Astrocyte of the cerebellum (primary cell): ENCODE results near the gene DCUN1D3.
"Not testable (repeated sequence)": the region's sequence is repeated elsewhere in the genome, so short reads cannot be mapped to it uniquely, and the experiment has no call there.

Experiments used
- DNase-seq: peaks from one replicate; pipeline ENCODE4 v3.0.0-alpha.2; 2011; ENCODE audit warnings: low read depth
- H3K4me3 ChIP-seq: 2 replicates; pipeline ENCODE4 v1.5.1; 2011; ENCODE audit warnings: mild to moderate bottlenecking, low read depth, low read length, moderate library complexity
- CTCF ChIP-seq: IDR thresholded peaks from 2 replicates; pipeline ENCODE4 v1.5.1; 2012; ENCODE audit warnings: low read length, low read depth, moderate library complexity, mild to moderate bottlenecking; ENCODE audit errors: missing control alignments
- in situ Hi-C: cut with HindIII; loops from 2 replicates; pipeline ENCODE4 v1.10.0; 2017; ENCODE audit warnings: low sequenced_read_pairs

Gene DCUN1D3

DNA sequence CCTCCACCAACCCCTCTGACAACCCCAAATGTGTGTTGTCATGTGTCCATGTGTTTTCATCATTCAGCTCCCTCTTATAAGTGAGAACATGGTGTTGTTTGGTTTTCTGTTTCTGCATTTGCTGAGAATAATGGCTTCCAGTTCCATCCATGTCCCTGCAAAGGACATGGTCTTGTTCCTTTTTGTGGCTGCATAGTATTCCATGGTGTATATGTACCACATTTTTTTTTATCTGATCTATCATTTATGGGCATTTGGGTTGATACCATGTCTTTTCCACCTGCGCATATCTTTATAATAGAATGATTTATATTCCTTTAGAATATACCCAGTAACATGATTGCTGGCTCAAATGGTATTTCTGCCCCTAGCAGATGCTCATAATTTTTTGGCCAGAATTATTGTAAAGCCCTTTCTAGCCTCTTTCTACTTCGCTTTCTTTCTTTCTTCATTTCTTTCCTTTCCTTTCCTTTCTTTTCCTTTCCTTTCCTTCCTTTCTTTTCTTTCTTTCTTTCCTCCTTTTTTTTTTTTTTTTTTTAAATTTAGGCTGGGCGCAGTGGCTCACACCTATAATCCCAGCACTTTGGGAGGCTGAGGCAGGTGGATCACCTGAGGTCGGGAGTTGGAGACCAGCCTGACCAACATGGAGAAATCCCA lies 81.1 kb downstream of the DCUN1D3 start:
- no peak overlapping the region for H3K4me3 ChIP-seq
- no peak for DNase-seq
- TF ChIP-seq CTCF, result no peak
- in situ Hi-C loops, result no loop called here

- in situ Hi-C loops, result no loop called here
- no peak overlapping the region for H3K4me3 ChIP-seq
- DNase-seq, result peak; percentile 43
- no peak for TF ChIP-seq CTCF
Observed at GRCh38 chr16:20814784-20815183, 85.4 kb downstream of the DCUN1D3 start.

DNA sequence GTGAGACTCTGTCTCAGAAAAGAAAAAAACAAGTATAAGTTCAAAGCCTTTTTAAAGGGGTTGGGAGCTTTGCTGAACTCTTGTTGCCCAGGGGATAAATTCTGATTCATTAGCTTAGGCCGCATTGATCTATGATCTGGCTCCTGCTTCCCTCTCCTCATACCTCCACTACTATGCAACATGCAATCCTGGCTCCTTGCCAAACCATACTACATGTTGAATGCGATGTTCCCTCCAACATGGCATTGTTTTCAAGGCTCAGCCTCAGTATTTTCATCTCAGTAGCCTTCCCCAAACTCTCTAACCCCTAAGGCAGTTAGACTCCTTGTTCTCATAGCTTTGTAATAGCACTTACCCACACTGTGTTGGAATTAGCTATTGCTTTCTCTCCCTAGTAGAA lies 87.6 kb downstream of the DCUN1D3 start:
- no peak for DNase-seq
- in situ Hi-C loops, result no loop called here
- H3K4me3 ChIP-seq, result no peak overlapping the region
- no peak for TF ChIP-seq CTCF

DNA sequence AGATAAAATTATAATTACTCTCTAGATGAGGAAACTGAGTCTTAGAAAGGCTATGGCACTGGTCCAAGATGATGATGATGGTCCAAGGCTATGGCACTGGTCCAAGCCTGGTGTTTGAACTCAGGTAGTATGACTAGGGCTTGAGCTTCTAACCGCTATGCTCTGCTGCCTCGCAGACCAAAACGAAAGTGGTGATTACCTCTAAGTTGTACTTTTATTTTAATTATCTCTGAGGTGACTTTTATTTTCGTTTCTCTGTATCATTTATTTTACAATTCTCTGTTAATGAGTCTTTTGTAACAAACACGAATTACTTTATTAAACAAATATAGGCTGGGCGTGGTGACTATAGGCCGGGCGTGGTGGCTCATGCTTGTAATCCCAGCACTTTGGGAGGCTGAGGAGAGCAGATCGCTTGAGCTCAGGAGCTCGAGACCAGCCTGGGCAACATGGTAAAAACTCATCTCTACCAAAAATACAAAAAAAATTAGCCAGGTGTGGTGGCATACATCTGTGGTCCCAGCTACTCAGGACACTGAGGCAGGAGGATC lies 88.2 kb downstream of the DCUN1D3 start:
- no peak for DNase-seq
- no peak for TF ChIP-seq CTCF
- no peak overlapping the region for H3K4me3 ChIP-seq
- in situ Hi-C loops, result no loop called here

- TF ChIP-seq CTCF, result no peak
- in situ Hi-C loops, result no loop called here
- no peak overlapping the region for H3K4me3 ChIP-seq
Observed at GRCh38 chr16:20807862-20808261, 92.3 kb downstream of the DCUN1D3 start.

DNA sequence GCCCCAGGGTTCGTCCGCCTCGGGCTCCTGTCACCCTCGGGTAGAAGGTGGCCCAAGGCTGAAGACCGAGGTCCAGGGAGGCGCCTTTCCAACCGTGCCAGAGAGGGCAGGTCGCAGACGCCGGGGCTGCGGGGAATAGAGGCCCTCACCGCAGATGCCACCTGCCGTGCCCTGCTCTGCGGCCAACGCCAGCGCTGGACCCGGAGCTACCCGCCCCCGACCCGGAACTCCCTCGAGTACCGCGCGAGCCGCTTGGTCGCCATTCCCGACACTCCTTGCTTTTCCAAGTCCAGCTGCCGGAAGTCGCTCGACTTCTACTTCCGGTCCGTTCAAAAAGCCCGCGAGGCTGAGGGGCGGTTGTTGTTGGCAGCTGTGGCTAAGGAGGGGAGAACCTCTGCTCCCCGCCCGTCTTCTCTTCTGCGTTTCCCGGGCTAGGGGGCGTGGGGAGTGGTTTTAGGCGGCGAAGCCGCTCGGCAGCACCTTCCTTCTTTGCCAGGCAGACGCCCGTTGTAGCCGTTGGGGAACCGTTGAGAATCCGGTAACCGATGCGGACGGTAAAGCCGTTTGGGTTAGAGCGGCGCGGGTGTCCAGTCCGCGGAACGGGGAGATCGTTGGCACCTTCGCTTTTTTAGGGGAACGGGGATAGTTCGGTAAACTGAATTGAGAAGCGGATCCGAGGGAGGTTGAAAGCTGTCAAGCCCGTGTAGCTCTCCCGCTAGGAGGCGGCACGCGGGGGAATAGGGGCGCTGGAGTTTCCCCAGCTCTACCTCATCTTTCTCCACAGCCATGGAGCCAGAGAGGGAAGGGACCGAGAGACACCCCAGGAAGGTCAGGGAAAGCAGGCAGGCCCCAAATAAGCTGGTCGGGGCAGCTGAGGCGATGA lies 93.7 kb downstream of the DCUN1D3 start, which contains the start of the genes ERI2 and REXO5:
Gene ERI2, minus strand, starts transcription at position 305 of the 883 bp plus-strand sequence. Its CDS starts 42 bp downstream, at position 263.
Gene REXO5, plus strand, starts transcription at position 360 of the 883 bp plus-strand sequence. Its CDS starts 427 bp downstream, at position 787.
- DNase-seq, result peak; percentile 92
- in situ Hi-C loops, result no loop called here
- peak within 1 kb of the TSS; percentile 84 for H3K4me3 ChIP-seq
- TF ChIP-seq CTCF, result peak; percentile 65

More at GRCh38 chr16:20807862-20808261, 92.3 kb downstream of the DCUN1D3 start:
- no peak for DNase-seq

DNA sequence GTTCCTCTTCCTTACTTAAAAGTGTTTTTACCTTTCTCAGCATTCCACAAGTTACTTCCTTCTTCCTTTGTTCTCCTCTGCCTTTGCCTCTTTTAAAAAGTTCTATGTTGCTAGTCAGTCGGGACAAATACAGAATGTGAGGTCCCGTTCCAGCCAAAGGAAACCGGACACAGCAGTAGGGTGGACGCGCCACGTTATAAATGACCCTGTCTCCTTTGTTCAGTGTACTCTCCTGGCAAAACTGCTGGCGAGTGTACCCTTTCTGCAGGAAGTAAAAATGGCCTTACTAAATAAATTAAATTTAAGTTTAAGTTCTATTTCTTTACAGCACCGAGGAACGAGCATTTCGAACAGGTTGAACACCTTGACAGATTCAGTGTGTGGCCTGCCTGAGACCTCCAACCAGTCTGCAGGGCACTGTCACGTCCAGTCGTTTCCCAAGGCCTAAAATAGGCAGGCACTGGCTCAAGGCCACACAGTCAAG lies 94.4 kb downstream of the DCUN1D3 start:
- in situ Hi-C loops, DNase-seq: not testable (repeated sequence)
- peak overlapping the region; percentile 84 for H3K4me3 ChIP-seq
